SK-N-SH (cell line): ENCODE data around the gene NUSAP1. TPM values are rescaled to one million over a fixed set of nuclear protein-coding genes. Genes with fewer than 3 reads are reported as not detected.

ENCODE experiments used
- CTCF ChIA-PET: fragments of 300-600, 350-600 bp; formaldehyde crosslinking; extraction: SDS; loops from one replicate; lab custom pipeline; 2021; lab: Yijun Ruan, JAX
- POLR2A ChIA-PET: fragments of 350-600 bp; sonication (Branson Sonifier 250); formaldehyde crosslinking; extraction: SDS; loops from one replicate; lab custom pipeline; 2020; ENCODE audit warnings: antibody characterized with exemption, inconsistent platforms; lab: Yijun Ruan, JAX
- DNase-seq: peaks from one replicate; pipeline ENCODE4 v3.0.0; 2012
- H2AFZ ChIP-seq: fragments of 200-600 bp; sonication (generic); 2 replicates; pipeline ENCODE4 v1.8.1; 2016; ENCODE audit warnings: antibody characterized with exemption, mild to moderate bottlenecking, low read depth
- H3F3A ChIP-seq: fragments of 200-600 bp; sonication (generic); replicated peaks from 2 replicates; pipeline ENCODE3; 2016; ENCODE audit warnings: antibody characterized with exemption, mild to moderate bottlenecking; ENCODE audit not compliant: insufficient read depth
- H3K27ac ChIP-seq, 2 experiments: fragments of 200-500 bp in 1 of 2; fragments of 200-600 bp in 1 of 2; sonication (Bioruptor generic) in 1 of 2; sonication (generic), shearing (Covaris generic) in 1 of 2; 2 replicates each; pipeline versions ENCODE4 v1.5.1 to v1.6.1; 2014 to 2016; ENCODE audit warnings: low read depth in 2 of 2, inconsistent platforms in 1 of 2, low read length in 1 of 2, mild to moderate bottlenecking in 1 of 2, mixed read lengths in 1 of 2
- H3K27me3 ChIP-seq: fragments of 200-600 bp; sonication (generic), shearing (Covaris generic); 2 replicates; pipeline ENCODE4 v1.6.1; 2016; ENCODE audit warnings: mixed run types; ENCODE audit not compliant: insufficient read depth
- H3K36me3 ChIP-seq, 2 experiments: fragments of 200-500 bp in 1 of 2; fragments of 200-600 bp in 1 of 2; sonication (Bioruptor generic) in 1 of 2; sonication (generic) in 1 of 2; replicated peaks in 1 of 2; 2 replicates each; pipeline versions ENCODE3 to v1.5.1; 2014 to 2016; ENCODE audit warnings: low read length in 1 of 2, mild to moderate bottlenecking in 1 of 2; ENCODE audit not compliant: insufficient read depth in 2 of 2, control insufficient read depth in 1 of 2
- H3K4me1 ChIP-seq, 2 experiments: fragments of 200-500 bp in 1 of 2; fragments of 200-600 bp in 1 of 2; sonication (Bioruptor generic) in 1 of 2; sonication (generic), shearing (Covaris generic) in 1 of 2; 2 replicates each; pipeline versions ENCODE4 v1.5.1 to v1.6.1; 2014 to 2016; ENCODE audit warnings: low read depth in 1 of 2, low read length in 1 of 2, mixed run types in 1 of 2; ENCODE audit not compliant: insufficient read depth in 2 of 2, control insufficient read depth in 1 of 2
- H3K4me2 ChIP-seq: fragments of 200-600 bp; sonication (generic), shearing (Covaris generic); 2 replicates; pipeline ENCODE4 v1.6.1; 2017; ENCODE audit warnings: mixed run types
- H3K4me3 ChIP-seq, 2 experiments: fragments of 200-500 bp in 1 of 2; fragments of 200-600 bp in 1 of 2; sonication (Bioruptor generic) in 1 of 2; sonication (generic), shearing (Covaris generic) in 1 of 2; 2 replicates each; pipeline versions ENCODE4 v1.5.1 to v1.8.1; 2014 to 2016; ENCODE audit warnings: low read depth in 2 of 2, inconsistent platforms in 1 of 2, low read length in 1 of 2, mild to moderate bottlenecking in 1 of 2, mixed read lengths in 1 of 2, moderate library complexity in 1 of 2
- H3K79me2 ChIP-seq: fragments of 200-600 bp; sonication (generic); 2 replicates; pipeline ENCODE4 v1.8.1; 2017; ENCODE audit warnings: mild to moderate bottlenecking; ENCODE audit not compliant: insufficient read depth
- H3K9ac ChIP-seq: fragments of 200-600 bp; sonication (generic); 2 replicates; pipeline ENCODE4 v1.6.1; 2017; ENCODE audit warnings: mixed run types
- H3K9me2 ChIP-seq: fragments of 200-600 bp; sonication (generic); 2 replicates; pipeline ENCODE4 v1.6.1; 2017; ENCODE audit warnings: mixed run types
- H3K9me3 ChIP-seq: fragments of 200-600 bp; sonication (generic); 2 replicates; pipeline ENCODE4 v1.6.1; 2017; ENCODE audit warnings: mixed run types, mild to moderate bottlenecking, moderate library complexity
- H4K20me1 ChIP-seq: fragments of 200-600 bp; sonication (generic); 2 replicates; pipeline ENCODE4 v1.6.1; 2017; ENCODE audit warnings: mild to moderate bottlenecking, mixed run types; ENCODE audit not compliant: insufficient read depth
- FOSL2 ChIP-seq: IDR thresholded peaks from 2 replicates; pipeline ENCODE4 v1.4.0; 2012; ENCODE audit warnings: low read depth, mild to moderate bottlenecking, moderate library complexity, borderline replicate concordance
- GATA2 ChIP-seq: sonication (generic); formaldehyde crosslinking; IDR thresholded peaks from 2 replicates; pipeline ENCODE4 v1.5.0; 2020; ENCODE audit warnings: mild to moderate bottlenecking, missing genetic modification reagents
- IRF3 ChIP-seq: fragments of 150-350 bp; IDR thresholded peaks from 2 replicates; pipeline ENCODE4 v1.6.1; 2016; ENCODE audit warnings: mild to moderate bottlenecking, low read depth, low read length
- JUND ChIP-seq: IDR thresholded peaks from 2 replicates; pipeline ENCODE4 v1.4.0; 2012
- MEF2A ChIP-seq: IDR thresholded peaks from 2 replicates; pipeline ENCODE4 v1.4.0; 2012; ENCODE audit warnings: low read depth, borderline replicate concordance
- MXI1 ChIP-seq: IDR thresholded peaks from 2 replicates; pipeline ENCODE4 v1.6.1; 2012; ENCODE audit warnings: mild to moderate bottlenecking, low read depth, low read length, improper control_type of control experiment
- NFIC ChIP-seq: IDR thresholded peaks from 2 replicates; pipeline ENCODE4 v1.4.0; 2012; ENCODE audit warnings: borderline replicate concordance
- SIN3A ChIP-seq: IDR thresholded peaks from 2 replicates; pipeline ENCODE4 v1.6.1; 2012; ENCODE audit warnings: low read depth, mild to moderate bottlenecking, low read length, moderate library complexity, borderline replicate concordance
- USF1 ChIP-seq: IDR thresholded peaks from 2 replicates; pipeline ENCODE4 v1.4.0; 2012; ENCODE audit warnings: low read depth, borderline replicate concordance
- YY1 ChIP-seq: IDR thresholded peaks from 2 replicates; pipeline ENCODE4 v1.4.0; 2012; ENCODE audit warnings: low read depth, mild to moderate bottlenecking
- WGBS: methylation state at CpG from one replicate; pipeline ENCODE4 v1.1.6; 2017; ENCODE audit warnings: low lambda C conversion rate; 5-methylcytosine and 5-hydroxymethylcytosine counted together
- polyA plus RNA-seq, 3 experiments: library from polyadenylated mRNA; depleted of rRNA; stranded (reverse); fragments of >200 nt; gene quantifications; 2 replicates each; pipeline ENCODE4 v1.2.3, GENCODE V29; 2012
- TF ChIP-seq, protein P1 (sequence below): IDR thresholded peaks from 2 replicates; pipeline ENCODE4; 2012
- TF ChIP-seq, protein P2 (sequence below): IDR thresholded peaks from 2 replicates; pipeline ENCODE4 v1.6.1; 2012; ENCODE audit warnings: mild to moderate bottlenecking, low read depth, low read length, moderate library complexity
- TF ChIP-seq, protein P3 (sequence below): IDR thresholded peaks from 2 replicates; pipeline ENCODE4 v1.4.0; 2012; ENCODE audit warnings: low read depth

NUSAP1 gene
- polyA plus RNA-seq, 1 of the 3 experiments (the other 2 are of a cell fraction): 41.1 TPM

DNA sequence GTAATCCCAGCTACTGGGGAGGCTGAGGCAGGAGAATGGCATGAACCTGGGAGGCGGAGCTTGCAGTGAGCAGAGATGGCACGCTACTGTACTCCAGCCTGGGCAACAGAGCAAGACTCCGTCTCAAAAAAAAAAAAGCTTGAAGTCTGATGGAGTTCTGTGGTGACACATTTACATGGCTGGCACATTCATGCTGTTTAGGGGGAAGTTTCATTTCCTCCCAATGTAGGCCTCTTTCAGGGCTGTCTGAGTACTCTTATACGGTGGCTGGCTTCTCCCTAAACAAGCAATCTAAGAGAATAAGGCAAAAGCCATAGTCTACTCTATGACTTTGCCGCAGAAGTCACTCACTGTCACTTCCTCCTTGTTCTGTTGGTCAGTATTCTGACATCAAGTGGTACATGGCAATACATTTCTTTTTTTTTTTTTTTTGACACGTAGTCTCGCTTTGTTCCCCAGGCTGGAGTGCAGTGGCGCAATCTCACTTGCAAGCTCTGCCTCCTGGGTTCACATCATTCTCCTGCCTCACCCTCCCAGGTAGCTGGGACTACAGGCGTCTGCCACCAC lies 41.5 kb upstream of the NUSAP1 start:
- no peaks in the 10 kb centered on the region for H3K9me3 ChIP-seq
- POLR2A ChIA-PET: interaction anchor here (0.6 kb wide), 1 partner anchor 484 kb away, joined by 3 read pairs; the partner anchor contains the start of genes DNAJC17 and ZFYVE19
- no peak for TF ChIP-seq FOSL2
- no peak for TF ChIP-seq JUND
- TF ChIP-seq, protein P1, sequence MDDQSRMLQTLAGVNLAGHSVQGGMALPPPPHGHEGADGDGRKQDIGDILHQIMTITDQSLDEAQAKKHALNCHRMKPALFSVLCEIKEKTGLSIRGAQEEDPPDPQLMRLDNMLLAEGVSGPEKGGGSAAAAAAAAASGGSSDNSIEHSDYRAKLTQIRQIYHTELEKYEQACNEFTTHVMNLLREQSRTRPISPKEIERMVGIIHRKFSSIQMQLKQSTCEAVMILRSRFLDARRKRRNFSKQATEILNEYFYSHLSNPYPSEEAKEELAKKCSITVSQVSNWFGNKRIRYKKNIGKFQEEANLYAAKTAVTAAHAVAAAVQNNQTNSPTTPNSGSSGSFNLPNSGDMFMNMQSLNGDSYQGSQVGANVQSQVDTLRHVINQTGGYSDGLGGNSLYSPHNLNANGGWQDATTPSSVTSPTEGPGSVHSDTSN: no peak
- TF ChIP-seq IRF3: no peak
- no peak for TF ChIP-seq SIN3A
- TF ChIP-seq USF1: no peak
- TF ChIP-seq, protein P2, sequence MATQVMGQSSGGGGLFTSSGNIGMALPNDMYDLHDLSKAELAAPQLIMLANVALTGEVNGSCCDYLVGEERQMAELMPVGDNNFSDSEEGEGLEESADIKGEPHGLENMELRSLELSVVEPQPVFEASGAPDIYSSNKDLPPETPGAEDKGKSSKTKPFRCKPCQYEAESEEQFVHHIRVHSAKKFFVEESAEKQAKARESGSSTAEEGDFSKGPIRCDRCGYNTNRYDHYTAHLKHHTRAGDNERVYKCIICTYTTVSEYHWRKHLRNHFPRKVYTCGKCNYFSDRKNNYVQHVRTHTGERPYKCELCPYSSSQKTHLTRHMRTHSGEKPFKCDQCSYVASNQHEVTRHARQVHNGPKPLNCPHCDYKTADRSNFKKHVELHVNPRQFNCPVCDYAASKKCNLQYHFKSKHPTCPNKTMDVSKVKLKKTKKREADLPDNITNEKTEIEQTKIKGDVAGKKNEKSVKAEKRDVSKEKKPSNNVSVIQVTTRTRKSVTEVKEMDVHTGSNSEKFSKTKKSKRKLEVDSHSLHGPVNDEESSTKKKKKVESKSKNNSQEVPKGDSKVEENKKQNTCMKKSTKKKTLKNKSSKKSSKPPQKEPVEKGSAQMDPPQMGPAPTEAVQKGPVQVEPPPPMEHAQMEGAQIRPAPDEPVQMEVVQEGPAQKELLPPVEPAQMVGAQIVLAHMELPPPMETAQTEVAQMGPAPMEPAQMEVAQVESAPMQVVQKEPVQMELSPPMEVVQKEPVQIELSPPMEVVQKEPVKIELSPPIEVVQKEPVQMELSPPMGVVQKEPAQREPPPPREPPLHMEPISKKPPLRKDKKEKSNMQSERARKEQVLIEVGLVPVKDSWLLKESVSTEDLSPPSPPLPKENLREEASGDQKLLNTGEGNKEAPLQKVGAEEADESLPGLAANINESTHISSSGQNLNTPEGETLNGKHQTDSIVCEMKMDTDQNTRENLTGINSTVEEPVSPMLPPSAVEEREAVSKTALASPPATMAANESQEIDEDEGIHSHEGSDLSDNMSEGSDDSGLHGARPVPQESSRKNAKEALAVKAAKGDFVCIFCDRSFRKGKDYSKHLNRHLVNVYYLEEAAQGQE: no peak
- no peak for TF ChIP-seq NFIC
- TF ChIP-seq, protein P3, sequence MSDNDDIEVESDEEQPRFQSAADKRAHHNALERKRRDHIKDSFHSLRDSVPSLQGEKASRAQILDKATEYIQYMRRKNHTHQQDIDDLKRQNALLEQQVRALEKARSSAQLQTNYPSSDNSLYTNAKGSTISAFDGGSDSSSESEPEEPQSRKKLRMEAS: no peak
- TF ChIP-seq MXI1: no peak
- no peak for TF ChIP-seq YY1
- no peak for TF ChIP-seq GATA2 (CRISPR knock-in tag)
- TF ChIP-seq MEF2A: no peak
- TF ChIP-seq, all 33 proteins: peak for 0
- H3K79me2 ChIP-seq: peaks cover 44% of the 10 kb centered on the region
- no peak overlapping the region for H3K4me2 ChIP-seq
- no peak overlapping the region for H3K4me3 ChIP-seq
- H2AFZ ChIP-seq: no peak overlapping the region
- H3K9ac ChIP-seq: no peak overlapping the region
- H3F3A ChIP-seq: no peaks in the 10 kb centered on the region
- no peak overlapping the region for H3K27ac ChIP-seq
- no peaks in the 10 kb centered on the region for H3K27me3 ChIP-seq
- peaks cover 25 to 46% of the 10 kb centered on the region in 2 experiments for H3K36me3 ChIP-seq
- CTCF ChIA-PET: no interaction called here
- WGBS: 98% methylated on average over 9 of the region's 9 CpGs
- no peaks in the 10 kb centered on the region for H3K4me1 ChIP-seq
- no peaks in the 10 kb centered on the region for H3K9me2 ChIP-seq
- no peak for DNase-seq
- H4K20me1 ChIP-seq: no peaks in the 10 kb centered on the region
